ENCODE measurements around the gene NRP1. TPM values are rescaled to one million over a fixed set of nuclear protein-coding genes. Genes with fewer than 3 reads are reported as not detected.

NRP1 gene
- total RNA-seq, 4 donors from 2014 or later, result 40.4 to 123 (median 58.3) TPM

DNA sequence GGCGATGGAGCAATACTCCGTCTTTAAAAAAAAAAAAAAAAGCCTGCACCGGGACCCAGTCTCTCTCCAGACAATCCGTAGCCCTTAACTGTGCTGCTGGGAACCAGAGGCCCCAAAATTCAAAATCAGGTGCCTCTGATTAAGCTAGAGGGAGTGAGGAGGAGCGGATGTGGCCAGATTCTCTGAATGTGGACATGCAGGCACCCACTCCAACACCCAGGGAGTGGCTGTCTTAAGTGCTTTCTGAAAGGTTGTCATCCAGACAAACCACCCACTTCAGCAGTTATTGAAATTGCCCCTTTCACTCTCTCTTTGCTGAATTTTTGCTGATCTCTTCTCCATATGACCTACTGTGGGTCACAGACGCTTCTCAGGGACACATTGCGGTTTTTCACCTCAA is 14.2 kb downstream of the NRP1 start:
- no peaks in the 10 kb centered on the region for H3K36me3 ChIP-seq
- H3K27me3 ChIP-seq, result no peaks in the 10 kb centered on the region
- TF ChIP-seq, protein P1, sequence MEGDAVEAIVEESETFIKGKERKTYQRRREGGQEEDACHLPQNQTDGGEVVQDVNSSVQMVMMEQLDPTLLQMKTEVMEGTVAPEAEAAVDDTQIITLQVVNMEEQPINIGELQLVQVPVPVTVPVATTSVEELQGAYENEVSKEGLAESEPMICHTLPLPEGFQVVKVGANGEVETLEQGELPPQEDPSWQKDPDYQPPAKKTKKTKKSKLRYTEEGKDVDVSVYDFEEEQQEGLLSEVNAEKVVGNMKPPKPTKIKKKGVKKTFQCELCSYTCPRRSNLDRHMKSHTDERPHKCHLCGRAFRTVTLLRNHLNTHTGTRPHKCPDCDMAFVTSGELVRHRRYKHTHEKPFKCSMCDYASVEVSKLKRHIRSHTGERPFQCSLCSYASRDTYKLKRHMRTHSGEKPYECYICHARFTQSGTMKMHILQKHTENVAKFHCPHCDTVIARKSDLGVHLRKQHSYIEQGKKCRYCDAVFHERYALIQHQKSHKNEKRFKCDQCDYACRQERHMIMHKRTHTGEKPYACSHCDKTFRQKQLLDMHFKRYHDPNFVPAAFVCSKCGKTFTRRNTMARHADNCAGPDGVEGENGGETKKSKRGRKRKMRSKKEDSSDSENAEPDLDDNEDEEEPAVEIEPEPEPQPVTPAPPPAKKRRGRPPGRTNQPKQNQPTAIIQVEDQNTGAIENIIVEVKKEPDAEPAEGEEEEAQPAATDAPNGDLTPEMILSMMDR (IDR thresholded peaks at IDR 0.05), result no peak
- no peak for TF ChIP-seq POLR2A (IDR thresholded peaks at IDR 0.05)
- no peak overlapping the region for H3K27ac ChIP-seq
- no peak overlapping the region for H3K4me3 ChIP-seq (replicated peaks in 1 of 3)
- H3K4me1 ChIP-seq, result peaks cover 0 to 24% of the 10 kb centered on the region in 2 donors
- WGBS, 2 donors, result 91 to 97% methylated on average over 7 of the region's 7 CpGs
- H3K9me3 ChIP-seq, result no peaks in the 10 kb centered on the region
- intact Hi-C loops (cut with DNase I), result no loop called here
- no peak for DNase-seq

DNA sequence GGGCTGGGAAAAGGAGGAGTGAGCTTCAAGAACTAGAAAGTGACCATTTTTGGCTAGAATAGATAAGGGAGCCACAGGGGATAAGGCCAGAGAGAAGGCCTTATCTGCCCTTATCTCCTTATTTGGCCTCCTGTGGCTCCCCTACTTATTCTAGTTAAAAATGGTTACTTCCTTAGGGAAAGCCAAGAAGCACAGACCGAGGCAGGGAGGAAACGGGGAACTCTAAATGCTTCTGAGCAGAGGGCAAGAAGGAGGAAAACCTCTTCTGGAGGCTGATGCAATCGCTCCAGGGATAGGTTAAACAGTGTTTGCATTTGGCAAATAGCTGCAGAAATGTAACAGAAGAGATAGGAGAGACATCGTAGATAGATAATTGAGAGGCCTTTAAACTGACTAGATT is 18.6 kb downstream of the NRP1 start:
- WGBS, 2 donors, result 65 to 74% methylated on average over 4 of the region's 4 CpGs
- intact Hi-C loops (cut with DNase I), result no loop called here
- Histone ChIP-seq H3K27ac (peak overlapping the region in 1 of 3 donors; percentile 12), H3K36me3 (no peaks in the 10 kb centered on the region), H3K27me3 (no peaks in the 10 kb centered on the region), H3K4me1 (peaks cover 0 to 23% of the 10 kb centered on the region in 2 donors), H3K4me3 (replicated peaks in 1 of 3) (no peak overlapping the region), H3K9me3 (no peaks in the 10 kb centered on the region)
- DNase-seq, result no peak
- TF ChIP-seq POLR2A (IDR thresholded peaks at IDR 0.05), result no peak
- TF ChIP-seq, protein P1 (IDR thresholded peaks at IDR 0.05), result no peak

DNA sequence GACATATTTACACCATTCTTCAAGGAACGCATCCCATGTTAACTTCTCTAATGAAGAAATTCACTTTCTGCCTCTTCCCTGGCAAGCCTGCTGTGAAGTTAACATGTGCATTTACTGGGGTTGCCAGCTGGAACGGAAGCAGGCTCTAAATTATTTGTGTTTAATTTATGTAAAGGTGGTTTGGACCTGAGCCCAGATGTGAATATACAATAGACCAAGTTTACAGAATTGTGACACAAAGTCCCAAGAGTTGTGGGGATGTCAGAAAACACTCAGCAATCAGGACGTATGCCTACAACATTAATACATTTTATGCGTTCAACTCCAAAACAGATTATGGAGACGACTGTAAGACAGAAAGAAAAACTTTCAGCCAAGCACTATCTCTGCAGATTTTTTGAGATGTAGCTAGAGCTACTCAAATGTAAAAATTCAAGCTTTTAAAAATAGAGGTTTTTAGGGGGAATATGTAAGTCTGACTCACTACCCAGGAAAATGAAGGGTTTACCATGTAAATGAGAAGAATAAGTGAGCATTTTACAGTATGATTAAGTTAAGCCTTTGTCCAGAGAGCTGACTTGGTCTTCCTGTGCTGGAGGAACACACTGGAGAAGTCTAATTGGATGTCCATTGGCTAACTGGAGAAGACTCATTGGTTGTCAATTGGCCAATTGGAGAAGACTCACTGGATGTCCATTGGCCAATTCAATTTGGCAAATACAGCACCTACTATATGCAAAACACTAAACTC is 19.5 kb downstream of the NRP1 start:
- 71 to 74% methylated on average over 5 of the region's 5 CpGs for WGBS, 2 donors
- H3K4me1 ChIP-seq, result peaks cover 0 to 23% of the 10 kb centered on the region in 2 donors

DNA sequence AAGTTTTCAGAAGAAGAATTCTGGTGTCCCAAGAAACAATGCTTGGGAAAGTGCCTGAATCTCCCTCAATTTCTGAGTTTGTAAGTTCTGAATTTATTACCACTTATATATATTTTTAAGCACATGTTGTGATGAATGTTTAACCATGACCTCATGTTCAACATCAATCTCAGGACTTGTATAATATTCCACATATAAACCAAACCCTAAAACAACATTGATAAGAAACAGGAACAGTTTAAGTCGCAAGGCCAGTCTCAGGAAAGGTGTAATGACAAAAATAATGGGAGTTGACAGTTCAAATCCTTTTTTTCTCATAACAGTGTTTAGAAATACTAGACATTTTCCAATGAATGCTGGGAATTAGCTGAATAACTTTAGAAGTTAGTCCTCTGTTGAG is 22.8 kb downstream of the NRP1 start:
- no peaks in the 10 kb centered on the region for H3K9me3 ChIP-seq
- no peak overlapping the region for H3K4me3 ChIP-seq (replicated peaks in 1 of 3)
- no peak overlapping the region for H3K27ac ChIP-seq
- H3K27me3 ChIP-seq, result no peaks in the 10 kb centered on the region
- TF ChIP-seq, protein P1 (IDR thresholded peaks at IDR 0.05), result no peak
- no peak for TF ChIP-seq POLR2A (IDR thresholded peaks at IDR 0.05)
- H3K4me1 ChIP-seq, result peaks cover 0 to 11% of the 10 kb centered on the region in 2 donors
- 76 to 85% methylated on average over 1 of the region's 1 CpG for WGBS, 2 donors
- no peak for DNase-seq
- intact Hi-C loops (cut with DNase I), result no loop called here
- H3K36me3 ChIP-seq, result no peaks in the 10 kb centered on the region

More for the DNA sequence above, 19.5 kb downstream of the NRP1 start:
- Histone ChIP-seq H3K36me3 (no peaks in the 10 kb centered on the region), H3K27me3 (no peaks in the 10 kb centered on the region), H3K4me3 (replicated peaks in 1 of 3) (no peak overlapping the region), H3K9me3 (no peaks in the 10 kb centered on the region), H3K27ac (no peak overlapping the region)
- TF ChIP-seq POLR2A (IDR thresholded peaks at IDR 0.05), result no peak
- TF ChIP-seq, protein P1 (IDR thresholded peaks at IDR 0.05), result no peak
- no peak for DNase-seq
- intact Hi-C loops (cut with DNase I), result no loop called here

DNA sequence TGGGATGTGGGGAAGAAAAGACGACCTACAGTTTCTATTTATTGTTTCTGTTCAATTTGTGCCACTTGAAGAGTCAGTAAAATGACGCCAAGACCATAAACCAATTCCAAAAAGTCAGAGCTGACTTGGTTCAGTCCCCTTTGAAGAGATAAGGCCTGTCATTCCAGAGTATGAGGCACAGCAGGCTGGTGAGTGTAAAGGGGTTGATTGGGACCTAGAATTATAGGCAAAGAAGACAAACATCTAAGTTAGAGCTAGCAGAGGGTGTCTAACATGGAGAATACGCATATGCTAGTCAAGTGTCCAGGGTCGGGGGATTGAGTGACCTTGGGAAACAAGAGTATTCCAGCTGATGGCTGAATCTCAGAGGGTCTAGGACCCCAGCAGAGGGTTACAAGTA is 23.6 kb downstream of the NRP1 start:
- 87 to 89% methylated on average over 4 of the region's 4 CpGs for WGBS, 2 donors
- H3K4me3 ChIP-seq (replicated peaks in 1 of 3), result no peak overlapping the region
- H3K36me3 ChIP-seq, result no peaks in the 10 kb centered on the region
- H3K27me3 ChIP-seq, result no peaks in the 10 kb centered on the region
- intact Hi-C loops (cut with DNase I), result no loop called here
- peaks cover 0 to 5% of the 10 kb centered on the region in 2 donors for H3K4me1 ChIP-seq
- no peak overlapping the region for H3K27ac ChIP-seq
- no peak for TF ChIP-seq POLR2A (IDR thresholded peaks at IDR 0.05)
- TF ChIP-seq, protein P1 (IDR thresholded peaks at IDR 0.05), result no peak
- H3K9me3 ChIP-seq, result no peaks in the 10 kb centered on the region
- DNase-seq, result no peak
